PFSK-1 (cell line): ENCODE data around the gene DAB2IP.

Experiments used
- FOXP2 ChIP-seq: optimal IDR thresholded peaks from 2 replicates; pipeline ENCODE3; 2011; ENCODE audit warnings: borderline replicate concordance, control low read depth, inconsistent platforms; ENCODE audit not compliant: insufficient read depth; ENCODE audit errors: extremely low read length, extremely low read depth
- POLR2AphosphoS5 ChIP-seq: IDR thresholded peaks from 2 replicates; pipeline ENCODE4 v1.6.1; 2012; ENCODE audit warnings: low read depth, mild to moderate bottlenecking, control low read depth, low read length, moderate library complexity
- SIN3A ChIP-seq: IDR thresholded peaks from 2 replicates; pipeline ENCODE4 v1.6.1; 2012; ENCODE audit warnings: mild to moderate bottlenecking, low read length, moderate library complexity, borderline replicate concordance; ENCODE audit not compliant: insufficient read depth
- TAF1 ChIP-seq: IDR thresholded peaks from 2 replicates; pipeline ENCODE4 v1.6.1; 2012; ENCODE audit warnings: low read length, control low read depth, borderline replicate concordance; ENCODE audit not compliant: insufficient read depth
- TF ChIP-seq, protein P1 (sequence below), 2 experiments: IDR thresholded peaks; 2 replicates each; pipeline versions ENCODE4 v1.6.1 to v1.8.0; 2011 to 2012; ENCODE audit warnings: low read depth in 2 of 2, low read length in 2 of 2, control low read depth in 1 of 2, inconsistent platforms in 1 of 2, mild to moderate bottlenecking in 1 of 2, moderate library complexity in 1 of 2; ENCODE audit not compliant: insufficient read depth in 1 of 2

The DAB2IP gene

DNA sequence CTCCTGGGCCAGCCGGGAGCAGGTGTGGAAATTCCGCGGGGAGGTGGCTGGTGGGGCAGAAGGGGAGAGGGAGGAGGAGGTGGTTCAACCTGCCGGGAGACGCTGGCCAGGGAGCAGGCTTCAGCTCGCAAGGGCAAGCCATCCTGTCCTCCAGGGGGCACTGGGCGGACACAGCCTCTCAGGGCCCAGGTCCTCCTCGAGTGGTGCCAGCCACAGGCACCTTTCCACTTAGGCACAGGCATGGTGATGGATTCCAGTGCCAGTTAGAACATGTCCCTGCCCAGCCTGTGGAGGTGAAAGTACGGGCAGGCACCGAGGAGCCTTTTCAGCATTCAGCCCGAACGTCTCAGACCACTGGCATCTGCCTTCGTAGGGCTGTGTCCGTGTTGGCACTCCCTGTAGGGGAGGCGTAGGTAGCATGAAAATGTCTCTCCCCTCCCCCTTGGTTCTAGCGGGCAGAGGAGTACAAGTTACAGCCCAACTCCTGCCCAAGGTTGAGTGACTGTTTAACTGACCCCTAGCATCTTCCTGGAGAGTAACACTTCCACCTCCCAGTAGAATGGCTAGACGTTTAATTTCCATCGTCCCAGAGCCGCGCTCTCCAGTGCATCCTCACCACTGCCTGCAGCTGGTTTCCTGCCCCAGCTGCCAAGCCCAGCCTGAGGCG is 48.9 kb downstream of the DAB2IP start:
- TF ChIP-seq TAF1 (no peak), FOXP2 (no peak), POLR2AphosphoS5 (no peak), SIN3A (no peak)
- TF ChIP-seq, protein P1, sequence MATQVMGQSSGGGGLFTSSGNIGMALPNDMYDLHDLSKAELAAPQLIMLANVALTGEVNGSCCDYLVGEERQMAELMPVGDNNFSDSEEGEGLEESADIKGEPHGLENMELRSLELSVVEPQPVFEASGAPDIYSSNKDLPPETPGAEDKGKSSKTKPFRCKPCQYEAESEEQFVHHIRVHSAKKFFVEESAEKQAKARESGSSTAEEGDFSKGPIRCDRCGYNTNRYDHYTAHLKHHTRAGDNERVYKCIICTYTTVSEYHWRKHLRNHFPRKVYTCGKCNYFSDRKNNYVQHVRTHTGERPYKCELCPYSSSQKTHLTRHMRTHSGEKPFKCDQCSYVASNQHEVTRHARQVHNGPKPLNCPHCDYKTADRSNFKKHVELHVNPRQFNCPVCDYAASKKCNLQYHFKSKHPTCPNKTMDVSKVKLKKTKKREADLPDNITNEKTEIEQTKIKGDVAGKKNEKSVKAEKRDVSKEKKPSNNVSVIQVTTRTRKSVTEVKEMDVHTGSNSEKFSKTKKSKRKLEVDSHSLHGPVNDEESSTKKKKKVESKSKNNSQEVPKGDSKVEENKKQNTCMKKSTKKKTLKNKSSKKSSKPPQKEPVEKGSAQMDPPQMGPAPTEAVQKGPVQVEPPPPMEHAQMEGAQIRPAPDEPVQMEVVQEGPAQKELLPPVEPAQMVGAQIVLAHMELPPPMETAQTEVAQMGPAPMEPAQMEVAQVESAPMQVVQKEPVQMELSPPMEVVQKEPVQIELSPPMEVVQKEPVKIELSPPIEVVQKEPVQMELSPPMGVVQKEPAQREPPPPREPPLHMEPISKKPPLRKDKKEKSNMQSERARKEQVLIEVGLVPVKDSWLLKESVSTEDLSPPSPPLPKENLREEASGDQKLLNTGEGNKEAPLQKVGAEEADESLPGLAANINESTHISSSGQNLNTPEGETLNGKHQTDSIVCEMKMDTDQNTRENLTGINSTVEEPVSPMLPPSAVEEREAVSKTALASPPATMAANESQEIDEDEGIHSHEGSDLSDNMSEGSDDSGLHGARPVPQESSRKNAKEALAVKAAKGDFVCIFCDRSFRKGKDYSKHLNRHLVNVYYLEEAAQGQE (IDR thresholded peaks at IDR 0.05; ENCODE audit: insufficient read depth in 1 of 2, low read depth in 2 of 2, low read length in 2 of 2): no peak

DNA sequence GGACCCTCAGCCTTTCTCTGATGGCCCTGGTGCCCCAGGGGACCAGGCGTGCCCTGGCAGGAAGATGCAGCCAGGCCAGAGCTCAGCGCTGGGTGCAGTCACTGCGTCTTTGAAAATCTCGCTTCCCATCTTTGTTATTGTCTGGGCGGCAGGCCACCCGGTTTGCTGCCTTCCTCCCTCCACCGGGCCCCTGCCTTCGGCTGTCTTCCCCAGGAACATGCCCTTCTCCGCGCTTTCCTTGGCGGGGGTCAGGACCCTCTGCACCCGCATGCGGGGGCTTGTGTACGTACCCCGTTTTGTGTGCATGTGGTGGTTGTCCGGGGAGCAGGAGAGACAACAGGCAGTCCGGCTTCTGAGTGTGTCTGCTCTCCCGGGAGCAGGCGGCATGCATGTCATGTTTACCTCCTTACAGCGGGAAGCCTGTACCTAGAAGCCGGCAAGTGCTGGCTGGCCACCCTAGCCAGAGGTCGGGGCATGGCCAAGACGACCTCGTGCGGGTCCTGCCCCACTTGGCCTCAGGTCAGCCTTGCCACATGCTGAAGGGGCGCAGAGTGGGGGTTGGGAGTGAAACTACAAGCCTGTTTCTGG is 49.5 kb downstream of the DAB2IP start:
- TF ChIP-seq POLR2AphosphoS5 (no peak), FOXP2 (no peak), TAF1 (no peak), SIN3A (no peak)
- TF ChIP-seq, protein P1 (IDR thresholded peaks at IDR 0.05; ENCODE audit: insufficient read depth in 1 of 2, low read depth in 2 of 2, low read length in 2 of 2): no peak

- TF ChIP-seq SIN3A (no peak), POLR2AphosphoS5 (no peak), TAF1 (no peak), FOXP2 (no peak)
- TF ChIP-seq, protein P1 (IDR thresholded peaks at IDR 0.05; ENCODE audit: insufficient read depth in 1 of 2, low read depth in 2 of 2, low read length in 2 of 2): no peak
Observed at GRCh38 chr9:121701736-121702261, 50.4 kb downstream of the DAB2IP start.

DNA sequence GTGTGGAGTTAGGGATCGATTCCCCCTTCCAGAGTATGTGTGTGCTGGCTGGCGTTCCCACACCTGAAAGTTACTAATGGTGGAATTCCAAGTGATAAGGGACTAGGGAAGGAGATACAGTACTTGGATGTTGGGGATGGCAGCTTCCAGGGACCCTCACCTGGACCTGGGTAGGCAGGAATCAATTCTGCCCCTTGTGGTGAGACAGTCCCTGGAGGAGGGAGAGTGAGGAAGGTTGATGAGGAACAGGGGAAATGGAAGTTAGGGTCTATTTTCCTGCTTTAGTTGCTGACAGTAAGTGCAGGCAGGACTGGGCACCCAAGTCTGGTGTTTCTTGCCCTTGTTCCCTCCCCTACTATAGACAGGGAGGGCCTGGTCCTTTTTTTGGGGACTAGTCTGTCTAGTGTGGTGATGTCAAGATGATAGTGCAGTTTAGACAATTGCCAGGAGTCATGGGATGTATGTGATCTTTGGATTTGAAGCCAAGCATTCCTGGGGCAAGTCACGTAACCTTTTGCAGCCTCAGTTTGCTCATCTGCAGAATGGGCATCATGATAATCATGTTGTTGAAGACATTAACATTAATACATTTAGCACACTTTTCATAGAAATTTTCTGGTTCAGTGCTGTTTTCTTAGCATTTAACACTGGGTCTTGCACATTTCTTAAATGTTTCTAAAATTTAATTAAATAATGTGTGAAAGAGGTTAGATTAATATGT is 51.7 kb downstream of the DAB2IP start:
- TF ChIP-seq, protein P1 (IDR thresholded peaks at IDR 0.05; ENCODE audit: insufficient read depth in 1 of 2, low read depth in 2 of 2, low read length in 2 of 2): no peak
- TF ChIP-seq SIN3A (no peak), POLR2AphosphoS5 (no peak), TAF1 (no peak)
